ENCODE measurements around the gene OTOG. TPM values are rescaled to one million over a fixed set of nuclear protein-coding genes. Genes with fewer than 3 reads are reported as not detected.

OTOG gene
- total and polyA plus RNA-seq, 9 donors: not detected

GRCh38 chr11:17598700-17599459 lies 51.8 kb downstream of the OTOG start:
- DNase-seq: peak; percentile 33 to 78 (median 64)
- no peak overlapping the region for H3K4me3 ChIP-seq
- H3K9me3 ChIP-seq: no peaks in the 10 kb centered on the region
- H3K4me1 ChIP-seq (ENCODE audit: insufficient read depth): no peaks in the 10 kb centered on the region
- H3K36me3 ChIP-seq: no peaks in the 10 kb centered on the region
- intact Hi-C loops (cut with DNase I): loop anchor here (5.0 to 10.0 kb wide), 2 partner anchors 376 to 378 kb away; no protein-coding TSS in a partner anchor
- H3K27ac ChIP-seq: no peak overlapping the region
- no peaks in the 10 kb centered on the region for H3K27me3 ChIP-seq
- WGBS, 3 donors: 22 to 27% (median 25%) methylated on average over 17 of the region's 17 CpGs
- no peak for TF ChIP-seq POLR2A (IDR thresholded peaks at IDR 0.05)
- TF ChIP-seq, protein P1, sequence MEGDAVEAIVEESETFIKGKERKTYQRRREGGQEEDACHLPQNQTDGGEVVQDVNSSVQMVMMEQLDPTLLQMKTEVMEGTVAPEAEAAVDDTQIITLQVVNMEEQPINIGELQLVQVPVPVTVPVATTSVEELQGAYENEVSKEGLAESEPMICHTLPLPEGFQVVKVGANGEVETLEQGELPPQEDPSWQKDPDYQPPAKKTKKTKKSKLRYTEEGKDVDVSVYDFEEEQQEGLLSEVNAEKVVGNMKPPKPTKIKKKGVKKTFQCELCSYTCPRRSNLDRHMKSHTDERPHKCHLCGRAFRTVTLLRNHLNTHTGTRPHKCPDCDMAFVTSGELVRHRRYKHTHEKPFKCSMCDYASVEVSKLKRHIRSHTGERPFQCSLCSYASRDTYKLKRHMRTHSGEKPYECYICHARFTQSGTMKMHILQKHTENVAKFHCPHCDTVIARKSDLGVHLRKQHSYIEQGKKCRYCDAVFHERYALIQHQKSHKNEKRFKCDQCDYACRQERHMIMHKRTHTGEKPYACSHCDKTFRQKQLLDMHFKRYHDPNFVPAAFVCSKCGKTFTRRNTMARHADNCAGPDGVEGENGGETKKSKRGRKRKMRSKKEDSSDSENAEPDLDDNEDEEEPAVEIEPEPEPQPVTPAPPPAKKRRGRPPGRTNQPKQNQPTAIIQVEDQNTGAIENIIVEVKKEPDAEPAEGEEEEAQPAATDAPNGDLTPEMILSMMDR (IDR thresholded peaks at IDR 0.05): peak; percentile 47 to 60 (median 56)

DNA sequence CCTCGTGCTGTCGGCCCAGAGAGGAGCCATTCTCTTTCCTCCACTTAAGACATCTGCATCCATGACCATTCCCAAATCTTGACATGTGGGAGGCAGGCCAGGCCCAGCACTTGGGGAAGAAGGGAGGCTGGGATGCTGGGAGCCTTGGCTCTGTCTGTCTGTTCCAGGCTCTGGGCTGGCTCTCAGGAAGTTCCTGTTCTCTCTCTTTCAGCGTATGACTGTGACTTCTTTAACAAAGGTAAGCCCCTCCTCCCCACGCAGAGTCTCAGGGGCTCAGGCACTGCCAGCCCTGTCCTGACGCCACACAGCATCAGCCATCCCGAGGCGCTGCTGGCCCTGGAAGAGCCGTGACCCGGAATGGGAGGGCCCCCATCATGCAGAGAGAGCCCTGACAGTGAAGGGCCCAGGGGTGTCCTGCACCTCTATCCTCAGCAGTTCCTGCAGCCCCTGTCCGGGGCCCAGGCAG lies 52.4 kb downstream of the OTOG start:
- Histone ChIP-seq H3K36me3 (no peaks in the 10 kb centered on the region), H3K27me3 (no peaks in the 10 kb centered on the region), H3K4me3 (no peak overlapping the region), H3K27ac (no peak overlapping the region), H3K9me3 (no peaks in the 10 kb centered on the region), H3K4me1 (ENCODE audit: insufficient read depth) (no peaks in the 10 kb centered on the region)
- TF ChIP-seq POLR2A (IDR thresholded peaks at IDR 0.05) (no peak), EP300 (IDR thresholded peaks at IDR 0.05) (no peak)
- TF ChIP-seq, protein P1 (IDR thresholded peaks at IDR 0.05): no peak
- WGBS, 3 donors: 53 to 61% (median 54%) methylated on average over 10 of the region's 10 CpGs
- DNase-seq: peak in 1 of 5 donors; percentile 1
- intact Hi-C loops (cut with DNase I): loop anchor here (5.0 to 10.0 kb wide), 2 partner anchors 375 to 378 kb away; no protein-coding TSS in a partner anchor

- Histone ChIP-seq H3K4me1 (ENCODE audit: insufficient read depth) (no peaks in the 10 kb centered on the region), H3K36me3 (no peaks in the 10 kb centered on the region), H3K27ac (no peak overlapping the region), H3K9me3 (no peaks in the 10 kb centered on the region), H3K4me3 (no peak overlapping the region), H3K27me3 (no peaks in the 10 kb centered on the region)
- intact Hi-C loops (cut with DNase I): no loop called here
- WGBS, 3 donors: 76 to 80% (median 78%) methylated on average over 16 of the region's 16 CpGs
- TF ChIP-seq EP300 (IDR thresholded peaks at IDR 0.05) (no peak), POLR2A (IDR thresholded peaks at IDR 0.05) (no peak)
- DNase-seq: no peak
Observed at GRCh38 chr11:17600316-17601255, 53.5 kb downstream of the OTOG start.

DNA sequence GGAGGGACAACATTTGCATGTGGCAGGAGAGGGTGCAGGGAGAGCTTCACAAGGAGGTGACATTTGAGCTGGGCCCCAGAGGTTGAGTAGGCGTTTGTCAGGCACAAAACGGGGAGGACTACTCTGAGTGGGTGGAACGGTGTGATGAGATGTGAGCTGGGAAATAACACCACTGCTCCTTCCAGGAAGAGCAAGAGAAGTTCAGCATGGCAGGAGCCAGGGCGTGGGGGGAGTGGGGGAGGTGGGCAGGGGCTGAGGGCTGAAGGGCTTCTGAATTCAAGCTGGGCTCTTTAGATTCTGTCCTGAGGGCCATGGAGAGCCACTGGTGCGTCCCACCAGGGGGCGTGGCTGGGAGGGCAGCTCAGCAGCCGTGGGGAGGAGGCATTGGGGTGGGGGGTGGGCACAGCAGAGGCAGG lies 54.2 kb downstream of the OTOG start:
- Histone ChIP-seq H3K27ac (no peak overlapping the region), H3K4me1 (ENCODE audit: insufficient read depth) (no peaks in the 10 kb centered on the region), H3K36me3 (no peaks in the 10 kb centered on the region), H3K27me3 (no peaks in the 10 kb centered on the region), H3K4me3 (no peak overlapping the region), H3K9me3 (no peaks in the 10 kb centered on the region)
- WGBS, 3 donors: 31 to 35% (median 34%) methylated on average over 7 of the region's 7 CpGs
- intact Hi-C loops (cut with DNase I): no loop called here
- TF ChIP-seq POLR2A (IDR thresholded peaks at IDR 0.05) (no peak), EP300 (IDR thresholded peaks at IDR 0.05) (no peak)
- TF ChIP-seq, protein P1 (IDR thresholded peaks at IDR 0.05): no peak
- no peak for DNase-seq

Data from ovary (tissue), 9 donors.